ENCODE results near the gene VOPP1.

VOPP1 gene

DNA sequence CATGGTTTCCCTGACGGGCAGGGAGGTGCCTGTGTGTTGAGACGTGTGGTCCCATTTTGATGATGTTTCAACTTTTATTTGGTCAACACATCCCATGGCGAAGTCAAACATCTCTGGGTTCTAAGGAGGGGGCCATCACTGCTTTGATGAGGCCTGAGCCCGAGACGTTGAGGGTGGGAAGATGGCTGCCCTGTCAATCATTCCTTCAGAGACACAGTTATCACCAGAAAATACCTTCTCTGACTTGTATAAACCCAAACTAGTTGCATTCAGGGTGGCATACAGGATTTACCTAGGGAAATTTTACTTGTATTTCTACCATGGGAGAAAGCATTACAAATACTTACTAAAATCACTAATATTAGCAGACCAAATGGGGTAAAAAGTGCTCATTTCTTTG lies 64.6 kb downstream of the VOPP1 start:
- DNase-seq = no peak

DNA sequence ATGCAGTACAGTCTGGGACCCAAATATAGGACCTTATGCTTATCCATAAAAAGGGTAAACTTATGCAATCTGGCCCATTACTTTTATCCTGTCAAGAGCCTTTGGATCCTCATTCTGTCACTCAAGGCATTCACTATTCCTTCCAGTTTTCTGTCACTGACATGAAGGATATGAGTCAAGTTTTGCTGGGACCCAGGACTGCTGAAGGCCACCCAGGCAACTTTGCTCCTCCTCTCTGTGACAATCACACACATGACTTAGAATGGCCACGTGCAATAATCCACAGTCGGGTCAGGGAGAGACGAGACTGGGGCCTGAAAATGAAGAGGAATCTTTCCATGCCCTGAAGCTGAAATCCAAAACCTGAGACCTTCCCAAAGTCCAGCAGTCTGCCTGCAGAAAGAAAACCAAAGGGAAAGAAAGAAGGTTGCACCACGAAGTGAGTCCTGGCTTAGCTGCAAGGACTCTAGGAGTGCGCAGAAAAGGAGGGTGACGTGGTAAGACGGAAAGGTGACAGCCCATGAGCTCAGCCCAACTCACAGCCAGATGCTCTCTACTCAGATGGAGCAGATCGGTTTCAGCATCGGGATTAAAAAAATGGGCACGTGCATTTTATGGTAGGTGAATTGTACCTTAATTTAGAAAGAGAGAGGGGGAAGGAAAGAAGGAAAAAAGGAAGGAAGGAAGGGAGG lies 67.2 kb downstream of the VOPP1 start:
- no peak for DNase-seq

DNA sequence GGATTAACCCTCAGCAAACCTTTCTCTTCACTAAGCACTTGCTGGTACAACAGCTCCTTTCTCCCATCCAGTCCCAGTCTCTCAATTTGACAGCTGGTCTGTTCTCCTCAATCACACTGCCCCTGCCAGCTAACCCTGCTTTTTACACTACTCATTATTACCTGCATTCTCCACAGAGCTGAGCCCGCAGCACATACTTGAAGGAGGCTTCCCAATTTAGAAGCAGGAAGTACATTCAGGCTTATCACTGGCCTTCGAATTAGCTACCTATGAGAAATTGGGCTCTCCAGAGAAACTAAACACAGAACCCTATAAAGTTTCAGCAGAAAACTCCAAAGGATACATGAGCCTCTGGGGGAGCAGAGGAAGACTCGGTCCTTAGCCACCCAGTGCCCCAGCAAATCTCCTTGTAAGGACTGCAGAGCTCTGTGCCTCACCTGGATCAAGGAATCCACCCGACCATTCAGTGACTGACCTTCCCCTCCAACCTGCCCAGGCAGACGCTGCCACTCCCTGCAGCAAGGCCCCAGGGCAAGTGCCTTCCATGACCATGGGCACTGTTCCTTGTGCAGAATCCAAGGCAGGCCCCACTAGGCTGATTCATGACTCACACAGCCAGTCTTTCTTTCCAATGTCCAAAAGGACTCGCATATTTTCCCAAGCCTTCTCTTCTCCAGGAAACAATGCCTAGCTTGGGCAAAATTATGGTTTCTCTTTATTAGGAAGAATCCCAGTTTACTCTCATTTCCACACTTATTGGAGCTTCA lies 68.0 kb downstream of the VOPP1 start:
- DNase-seq = no peak

DNA sequence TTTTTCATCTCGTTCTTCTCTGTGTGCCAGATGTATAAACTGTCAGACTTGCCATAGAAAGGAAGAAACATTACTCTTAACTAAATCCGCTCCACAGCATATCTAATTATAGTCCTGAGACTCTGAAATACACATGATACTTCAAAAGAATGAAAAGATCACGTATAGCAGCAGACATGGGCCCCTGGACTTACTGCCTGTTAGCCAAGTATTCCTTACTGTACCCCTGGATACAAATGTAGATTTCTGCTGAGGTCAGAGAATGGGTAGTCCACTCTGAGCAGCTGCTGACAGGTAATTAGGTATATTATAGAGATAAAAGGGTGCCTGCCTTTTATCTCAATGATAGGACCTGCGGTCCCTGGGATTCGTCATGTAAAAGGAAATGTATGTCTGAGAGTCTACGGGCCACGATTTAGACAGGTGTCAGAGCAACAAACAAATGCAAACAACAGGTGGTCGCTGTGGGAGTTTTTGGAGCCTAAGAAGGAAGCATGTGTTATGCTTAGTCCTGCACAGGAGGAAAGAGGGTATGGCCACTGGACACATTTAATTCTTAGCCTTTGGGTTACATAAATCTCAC lies 69.4 kb downstream of the VOPP1 start:
- DNase-seq = no peak

DNA sequence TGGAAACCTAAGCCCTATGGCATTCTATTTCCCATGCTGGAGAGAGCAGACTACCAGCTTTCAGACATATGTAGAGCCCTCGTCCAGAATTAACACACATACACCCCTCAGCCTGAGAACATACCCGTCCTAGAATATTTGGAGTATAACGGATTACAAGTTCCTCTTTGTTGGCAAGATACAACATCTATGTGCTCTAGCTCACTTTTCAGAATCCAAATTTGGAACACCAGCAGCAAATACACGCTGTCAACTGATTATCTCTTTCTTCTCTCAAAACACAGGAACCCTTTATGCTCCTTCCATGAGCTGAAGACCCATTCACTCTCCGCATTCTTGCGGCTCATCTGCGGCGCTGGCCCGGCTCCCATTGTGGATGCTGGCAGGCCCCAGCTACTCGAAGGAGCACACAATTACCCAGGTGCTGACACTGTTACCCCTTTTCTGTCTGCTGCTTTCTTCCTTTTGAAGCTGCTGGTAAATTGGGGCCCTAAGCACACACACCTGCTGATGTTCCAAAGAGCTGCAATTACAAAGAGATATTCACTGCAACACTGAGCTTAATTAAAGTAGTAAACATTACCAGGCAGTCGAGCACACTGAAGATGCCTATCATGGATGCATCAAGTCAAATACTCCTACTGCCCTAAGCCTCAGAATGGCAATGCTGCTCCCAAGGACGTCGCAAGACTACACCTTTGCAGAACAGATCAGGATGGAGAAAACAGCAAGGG lies 70.0 kb downstream of the VOPP1 start:
- no peak for DNase-seq

DNA sequence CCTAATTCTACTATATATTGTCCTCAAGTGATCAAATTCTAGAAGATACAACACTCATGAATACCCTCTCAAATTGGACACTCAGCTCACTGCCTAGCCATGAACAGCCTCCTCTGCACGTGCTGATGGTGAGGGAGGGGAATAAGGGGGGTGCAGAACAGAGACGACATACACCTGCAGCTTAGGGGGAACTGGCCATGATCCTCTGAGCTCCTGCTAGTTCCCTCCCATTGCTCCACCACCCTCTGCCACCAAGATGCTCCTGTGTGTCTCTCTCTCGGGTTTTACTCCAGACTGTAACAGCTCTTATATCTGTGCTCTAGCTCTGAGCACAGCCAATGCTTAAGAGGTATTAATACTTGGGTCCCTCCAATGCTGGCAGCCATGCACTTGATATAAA lies 70.7 kb downstream of the VOPP1 start:
- no peak for DNase-seq

DNA sequence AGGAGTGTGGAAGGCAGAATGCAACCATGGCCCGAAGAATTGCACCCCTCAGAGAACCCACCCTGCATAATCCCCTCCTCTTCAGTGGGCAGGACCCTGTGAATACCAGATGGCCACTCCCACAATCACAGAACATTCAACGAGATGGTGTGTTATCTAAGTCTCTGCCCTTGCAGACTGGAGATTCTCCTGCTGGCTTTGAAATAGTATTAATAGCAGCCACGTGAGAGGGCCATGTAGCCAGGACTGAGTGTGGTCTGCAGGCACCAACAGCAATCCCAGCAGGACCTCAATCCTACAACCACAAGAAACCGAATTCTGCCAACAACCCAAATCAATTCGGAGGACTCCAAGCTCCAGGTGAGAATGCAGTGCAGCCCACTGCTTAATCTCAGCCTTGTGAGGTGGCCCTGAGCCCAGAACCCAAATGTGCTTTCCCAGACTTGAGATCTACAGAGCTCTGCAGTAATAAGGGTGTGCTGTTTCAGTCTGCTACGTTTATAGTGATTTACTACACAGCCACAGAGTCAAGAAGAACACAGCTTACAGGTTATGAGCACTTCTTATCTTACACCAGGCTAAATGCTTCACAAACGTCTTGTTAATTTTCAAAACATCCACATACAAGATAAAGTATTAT lies 72.1 kb downstream of the VOPP1 start:
- no peak for DNase-seq

DNA sequence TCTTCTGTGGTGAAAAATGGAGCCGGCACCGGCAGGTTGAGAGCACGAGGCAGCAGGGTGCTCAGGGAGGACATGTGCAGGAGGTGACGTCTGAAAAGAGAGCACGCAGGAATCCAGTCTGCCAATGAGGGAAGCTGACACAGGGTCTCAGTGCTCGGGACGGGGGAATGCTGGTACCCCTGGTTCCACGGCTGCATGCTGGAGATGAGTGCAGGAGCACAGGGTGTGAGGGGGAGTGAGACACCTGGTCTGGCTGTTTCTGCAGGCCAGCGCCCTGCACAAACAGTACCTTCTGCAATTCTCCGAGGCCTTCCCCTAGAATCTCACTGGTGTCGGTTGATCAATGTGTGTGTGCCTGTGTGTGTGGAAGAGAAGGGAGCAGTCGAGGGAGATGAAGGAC lies 72.7 kb downstream of the VOPP1 start:
- no peak for DNase-seq

DNA sequence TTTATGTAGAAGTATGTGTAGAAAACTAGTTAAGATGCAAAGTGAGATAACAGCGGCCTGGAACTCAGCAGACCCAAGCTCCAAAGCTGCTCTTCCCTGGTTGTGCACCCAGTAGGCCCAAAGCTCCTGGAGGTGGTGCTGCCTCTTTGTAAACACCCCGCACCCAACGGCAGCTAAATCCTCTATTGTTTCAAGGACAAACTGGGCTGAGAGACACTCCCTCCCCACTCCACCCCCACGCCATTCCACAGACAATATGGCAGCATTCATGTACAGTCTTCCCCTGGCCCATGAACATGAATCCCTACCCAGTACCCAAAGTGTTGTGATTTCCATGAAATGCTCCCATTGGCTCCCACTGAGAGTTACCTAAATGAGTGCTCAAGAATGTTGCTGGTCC lies 73.5 kb downstream of the VOPP1 start:
- no peak for DNase-seq

DNA sequence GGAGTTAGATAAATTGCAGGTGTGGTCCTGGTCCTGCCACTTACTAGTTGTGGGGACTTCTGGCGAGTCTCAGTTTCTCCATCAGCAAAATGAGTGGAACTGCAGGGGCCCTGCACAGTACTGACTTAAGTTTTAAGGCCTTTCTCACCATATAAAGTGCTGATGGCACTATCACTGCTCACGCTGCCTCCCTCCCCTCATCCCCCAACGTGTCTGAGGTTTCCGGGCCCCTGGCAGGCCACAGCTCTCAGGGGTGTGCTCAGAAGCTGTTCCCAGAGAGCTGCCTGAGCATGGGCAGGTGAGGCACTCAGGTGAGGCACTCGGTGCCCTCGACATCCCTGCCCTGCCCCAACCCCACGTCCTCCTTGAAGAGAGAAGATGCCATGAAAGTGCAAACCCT lies 74.2 kb downstream of the VOPP1 start:
- no peak for DNase-seq

DNA sequence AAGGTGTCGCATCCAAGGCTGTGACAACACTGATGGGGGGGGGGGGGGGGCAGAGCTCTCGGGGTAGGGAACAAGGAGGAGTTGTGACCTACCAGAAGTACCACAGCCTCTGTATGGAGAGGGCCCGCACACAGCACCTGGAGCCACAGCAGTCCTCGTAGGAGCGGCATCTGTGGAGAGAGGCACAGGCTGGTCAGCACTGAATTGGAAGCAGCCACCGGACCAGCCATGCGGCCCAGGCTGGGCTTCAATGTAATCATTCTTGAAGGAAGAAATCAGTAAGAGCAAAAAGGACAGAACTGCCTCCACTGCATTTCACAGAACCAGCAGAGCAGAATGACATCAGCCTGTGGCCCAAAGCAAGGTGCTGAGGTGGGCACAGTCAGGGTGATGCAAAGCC lies 74.8 kb downstream of the VOPP1 start:
- no peak for DNase-seq

DNA sequence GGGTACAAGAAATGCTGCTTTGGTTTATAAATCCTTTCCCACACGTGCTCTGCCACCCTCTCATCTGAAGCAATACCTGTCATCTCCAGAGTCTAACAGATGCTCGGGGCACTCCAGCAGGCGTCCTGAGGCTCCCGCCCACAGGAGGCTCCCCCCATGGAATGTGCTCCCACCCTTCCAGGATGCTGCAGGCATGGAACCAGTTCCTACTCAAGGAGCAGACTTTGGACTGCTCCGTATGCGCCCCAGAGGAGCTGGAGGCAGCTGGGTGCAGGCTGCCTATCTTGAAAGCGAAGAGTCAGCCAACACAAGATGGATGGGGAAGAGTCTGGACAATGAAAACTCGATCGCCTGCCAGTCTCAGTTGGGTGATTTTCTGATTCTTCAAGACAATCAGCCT lies 75.4 kb downstream of the VOPP1 start:
- no peak for DNase-seq

DNA sequence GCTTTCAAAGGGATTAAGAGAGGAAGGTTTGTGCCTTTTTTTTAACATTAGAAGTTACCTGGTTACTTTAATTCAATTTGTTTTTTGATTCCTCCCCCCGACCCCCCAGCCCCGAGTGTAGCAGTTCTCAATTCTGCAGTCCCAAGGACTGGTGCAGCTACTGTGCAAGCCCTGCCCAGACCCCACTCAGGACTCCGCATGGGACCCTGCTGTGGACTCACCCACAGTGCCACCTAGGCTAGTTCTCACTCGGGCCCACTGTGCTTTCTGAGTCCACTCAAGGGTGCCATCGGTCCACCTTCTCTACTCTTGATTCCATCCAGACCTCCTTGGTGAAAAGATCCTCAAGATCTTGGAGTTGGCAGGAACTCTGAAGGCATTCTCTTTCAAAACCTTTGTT lies 77.4 kb downstream of the VOPP1 start:
- DNase-seq = no peak

DNA sequence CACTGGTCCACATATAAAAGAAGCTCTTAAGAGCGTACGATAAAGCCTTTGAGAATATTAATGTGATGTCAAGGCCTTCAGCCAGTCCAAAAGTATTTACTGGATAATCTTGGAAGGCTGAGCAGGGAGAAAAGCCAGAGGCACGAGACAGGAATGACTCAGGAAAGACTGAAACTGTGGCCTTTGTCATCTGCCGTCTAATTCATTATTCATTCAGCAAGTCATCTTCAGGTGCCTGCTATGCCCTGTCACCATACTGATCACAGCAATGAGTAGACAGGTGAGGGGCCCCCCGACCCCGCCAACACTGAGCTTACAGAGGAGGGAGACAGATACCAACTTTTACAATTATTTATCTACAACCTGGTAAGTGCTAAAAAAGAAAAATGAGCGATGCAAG lies 78.9 kb downstream of the VOPP1 start:
- DNase-seq = no peak

DNA sequence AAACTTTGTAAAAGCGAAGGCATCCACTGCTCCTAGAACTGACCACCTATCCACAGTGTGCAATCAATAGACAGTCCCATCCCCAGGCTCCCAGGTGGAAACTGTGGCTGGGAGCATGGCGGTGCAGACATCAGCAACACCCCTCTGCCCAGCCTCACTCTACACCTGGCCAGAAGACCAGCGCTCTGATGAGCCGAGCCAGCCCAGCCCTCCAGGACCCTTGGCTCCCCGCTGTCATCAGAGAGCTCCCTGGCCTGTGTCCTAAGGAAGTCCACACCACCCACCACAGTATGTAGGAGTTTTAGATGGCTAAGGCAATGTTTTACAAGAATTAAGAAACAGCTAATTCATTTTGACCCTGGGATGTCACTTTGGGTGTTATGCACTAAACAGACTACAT lies 81.0 kb downstream of the VOPP1 start:
- no peak for DNase-seq

DNA sequence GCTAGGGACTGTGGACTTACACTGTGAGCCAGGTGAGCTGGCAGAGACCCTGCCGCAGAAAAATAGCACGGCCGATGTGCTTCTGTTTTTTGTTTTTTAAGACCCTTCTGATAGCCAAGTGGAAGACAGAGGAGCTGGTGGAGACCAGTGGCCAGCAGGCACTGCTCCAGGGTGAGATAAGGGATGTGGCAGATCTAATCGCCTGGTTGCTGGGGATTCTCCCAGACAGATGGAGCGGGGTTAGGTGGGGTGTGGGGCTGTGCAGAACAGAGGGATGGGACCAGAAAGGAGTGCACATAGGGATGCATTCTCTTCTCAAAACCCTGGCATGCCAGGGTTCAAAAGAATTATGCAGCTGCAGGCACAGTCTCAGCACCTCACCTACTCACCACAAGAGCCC lies 82.2 kb downstream of the VOPP1 start:
- DNase-seq = no peak

DNA sequence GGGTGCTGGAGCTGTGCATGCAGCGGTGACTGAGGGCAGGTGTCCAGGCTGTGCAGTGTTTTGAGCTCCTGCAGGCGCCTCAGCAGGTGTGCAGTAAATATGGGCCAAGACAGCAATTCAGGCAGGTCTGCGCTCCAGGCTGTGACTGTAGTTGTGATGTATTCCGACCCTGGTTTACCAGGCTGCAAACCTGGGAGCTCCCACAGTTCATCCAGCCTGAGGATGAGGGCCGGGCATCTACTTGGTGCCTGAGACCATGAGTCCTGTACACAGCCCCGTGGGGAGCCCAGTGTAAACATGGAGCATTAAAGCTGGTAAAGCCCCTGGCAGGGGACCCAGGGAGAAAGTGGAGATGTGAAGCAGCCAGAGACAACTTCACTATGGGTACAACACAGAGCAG lies 82.8 kb downstream of the VOPP1 start:
- DNase-seq = no peak

DNA sequence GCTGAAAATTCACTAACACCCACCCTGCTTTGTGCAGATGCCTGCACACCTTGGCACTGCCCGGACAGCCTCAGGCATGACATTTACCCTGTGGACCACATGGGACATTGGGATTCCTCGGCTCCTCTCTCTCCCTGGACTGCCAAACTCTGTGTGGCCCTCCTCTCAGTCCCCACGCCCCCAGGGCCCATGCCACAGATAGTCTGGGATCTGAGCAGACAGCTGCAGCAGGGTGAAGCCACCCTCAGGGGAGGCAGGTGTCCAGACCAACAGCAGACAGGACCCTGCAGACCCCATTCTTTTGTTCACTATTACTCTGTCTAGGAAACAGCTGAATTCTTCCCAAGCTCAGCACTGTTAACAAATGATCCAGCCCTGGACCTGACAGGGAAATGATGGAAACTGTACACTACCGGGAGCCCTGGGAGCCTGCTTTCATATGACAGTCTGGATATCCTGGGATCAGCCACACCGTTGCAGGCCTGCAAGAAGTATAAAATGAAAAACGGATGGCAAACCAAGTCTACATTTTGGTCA lies 83.4 kb downstream of the VOPP1 start:
- DNase-seq = no peak

DNA sequence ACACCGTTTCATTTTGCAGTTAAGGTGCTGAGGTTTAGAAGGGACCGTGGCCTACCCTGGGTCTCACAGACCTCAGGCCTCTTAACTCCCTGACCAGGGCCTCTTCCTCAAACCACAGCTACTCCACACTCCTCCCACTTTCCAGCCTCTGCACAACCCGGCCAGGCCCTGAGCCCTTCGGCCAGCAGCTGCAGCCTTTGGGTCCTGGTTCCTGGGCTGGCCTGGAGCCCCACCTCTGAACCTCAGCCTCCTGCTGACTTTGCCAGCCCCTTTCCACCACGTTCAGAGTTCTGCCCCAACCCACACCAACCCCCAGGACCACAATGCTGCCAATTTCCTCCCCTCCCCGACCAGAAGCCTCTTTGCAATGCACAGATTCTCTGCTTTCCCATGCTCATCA lies 84.1 kb downstream of the VOPP1 start:
- no peak for DNase-seq

DNA sequence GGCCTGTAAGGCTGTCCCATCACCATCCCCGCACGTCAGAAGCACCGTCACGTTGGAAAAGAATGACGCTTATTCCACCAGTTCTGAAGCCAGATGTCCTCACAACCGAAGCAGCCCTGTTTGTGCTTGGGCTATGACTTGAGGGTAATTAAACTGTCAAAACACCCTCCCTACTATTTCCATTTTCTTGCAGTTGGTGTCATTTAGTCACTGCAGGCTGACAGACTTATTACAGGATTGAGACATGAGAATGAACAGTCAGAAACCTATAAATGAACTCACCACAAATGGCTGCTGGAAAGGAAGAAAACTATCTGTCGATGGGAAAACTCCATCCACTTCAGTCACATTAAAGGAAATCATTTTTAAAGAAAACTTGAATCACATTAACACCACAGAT lies 85.3 kb downstream of the VOPP1 start:
- DNase-seq = no peak

DNA sequence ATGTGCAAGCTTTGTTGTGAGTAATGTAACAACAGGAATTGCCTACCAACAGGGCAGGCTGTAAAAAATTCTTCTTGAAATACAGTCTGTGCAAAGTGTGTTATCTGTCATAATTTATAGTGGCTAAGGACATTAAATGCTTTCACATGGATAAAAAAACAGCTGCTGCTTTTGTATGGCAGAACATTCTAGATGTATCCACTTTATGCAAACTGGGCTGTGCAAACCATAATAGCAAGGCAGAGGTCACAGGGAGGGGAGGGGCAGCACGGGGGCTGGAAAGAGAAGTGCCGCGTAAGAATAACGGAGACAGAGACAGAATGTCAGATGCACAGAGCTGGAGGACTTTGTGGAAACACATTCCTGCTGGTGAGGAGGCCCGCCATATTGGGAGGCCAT lies 86.1 kb downstream of the VOPP1 start:
- no peak for DNase-seq

DNA sequence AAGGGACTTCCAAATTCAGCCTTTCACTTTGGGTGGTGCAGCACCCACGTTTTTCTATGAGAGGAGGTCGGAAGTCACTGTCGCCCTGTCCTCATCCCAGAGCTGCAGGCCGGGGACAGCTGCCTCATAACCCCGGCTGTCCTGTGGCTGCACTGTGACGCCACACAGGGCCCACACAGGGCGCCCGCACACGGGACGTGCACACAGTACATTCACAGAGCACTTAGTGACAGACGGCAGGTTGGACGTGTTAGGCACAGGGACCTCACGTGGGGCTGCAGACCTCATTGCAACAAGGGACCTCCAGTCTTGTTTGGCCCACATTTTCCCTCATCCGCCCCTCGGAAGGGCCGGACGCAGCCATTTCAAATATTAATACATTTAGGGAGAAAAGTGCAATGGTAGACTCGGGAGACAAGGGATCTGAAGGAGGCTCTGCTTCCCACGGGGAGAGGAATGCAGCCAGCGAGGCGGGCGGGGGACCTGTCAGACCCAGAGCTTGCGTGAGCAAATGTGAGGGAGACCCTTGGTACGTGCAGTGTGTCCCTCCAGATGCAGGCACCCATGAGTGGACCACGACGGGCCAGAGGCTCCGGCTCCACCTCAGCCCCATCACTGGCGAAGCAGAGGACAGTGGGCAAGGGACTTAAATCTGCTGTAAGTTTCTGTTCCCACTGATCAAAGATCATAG lies 86.7 kb downstream of the VOPP1 start:
- DNase-seq = no peak

Data from DMS79 (cell line).